ENCODE measurements around the gene LLCFC1. TPM values are rescaled to one million over a fixed set of nuclear protein-coding genes. Genes with fewer than 3 reads are reported as not detected.

LLCFC1 gene
- total RNA-seq, 6 experiments from 2014 or later, result not detected

DNA sequence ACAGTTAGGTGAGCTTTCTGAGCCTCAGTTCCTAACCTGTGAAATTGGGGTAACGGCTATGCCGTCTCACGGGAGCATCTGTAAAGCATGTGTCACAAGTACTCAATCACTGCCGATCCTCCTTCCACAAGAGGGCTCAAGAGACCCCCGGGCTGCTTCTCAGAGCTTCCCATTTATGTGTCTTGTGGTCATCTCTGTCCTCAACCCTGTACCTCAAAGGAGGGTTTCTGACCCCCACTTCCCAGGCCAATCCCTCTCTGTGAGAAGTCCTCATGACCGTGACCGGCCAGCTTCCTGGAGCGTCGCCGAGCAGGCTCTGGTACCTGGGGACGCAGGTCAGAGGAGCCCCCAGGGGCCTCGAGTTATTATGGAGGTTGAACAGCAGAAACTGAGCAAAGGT is 5.2 kb upstream of the LLCFC1 start:
- Mint-ChIP-seq H3K27ac (no peak overlapping the region), H3K4me3 (no peak overlapping the region), H3K27me3 (ENCODE audit: insufficient read depth) (peaks cover 18% of the 10 kb centered on the region)

DNA sequence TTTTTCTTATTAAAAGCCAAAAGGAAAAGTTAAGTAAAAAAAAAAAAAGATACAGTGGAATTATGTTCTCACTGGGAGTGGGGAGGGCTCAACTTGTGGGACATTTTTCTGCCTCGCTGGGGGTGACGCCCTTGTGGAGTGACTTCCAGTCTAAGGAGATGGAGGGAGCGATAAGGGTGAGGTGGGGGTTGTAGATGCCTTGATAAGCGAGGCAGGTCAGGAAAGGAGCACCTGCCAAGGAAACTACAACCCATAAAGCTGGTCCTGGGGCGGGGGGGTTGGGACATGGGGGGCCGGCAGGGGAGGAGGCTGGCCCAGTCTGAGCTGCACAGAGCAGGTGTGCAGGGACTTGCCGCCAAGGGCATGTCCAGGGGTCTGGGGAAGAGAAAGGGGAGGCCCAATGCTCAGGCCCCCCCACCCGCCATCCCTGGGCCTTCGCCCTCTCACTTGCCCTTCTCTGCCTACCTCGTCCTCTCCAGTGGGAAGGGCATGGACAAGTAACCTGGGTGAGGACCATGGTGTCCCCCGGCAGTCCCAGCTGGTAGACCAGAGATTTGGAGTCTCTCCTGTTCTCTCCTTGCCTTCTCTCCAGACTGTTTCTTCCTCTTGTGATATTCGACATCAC is 3.2 kb upstream of the LLCFC1 start:
- no peaks in the 10 kb centered on the region for H3K4me1 Mint-ChIP-seq (ENCODE audit: low read depth)
- H3K36me3 Mint-ChIP-seq (ENCODE audit: low read depth), result no peaks in the 10 kb centered on the region
- H3K9me3 Mint-ChIP-seq, result peaks cover 4% of the 10 kb centered on the region; the same call in 1 of the 2 replicates
- TF ChIP-seq, protein P1, sequence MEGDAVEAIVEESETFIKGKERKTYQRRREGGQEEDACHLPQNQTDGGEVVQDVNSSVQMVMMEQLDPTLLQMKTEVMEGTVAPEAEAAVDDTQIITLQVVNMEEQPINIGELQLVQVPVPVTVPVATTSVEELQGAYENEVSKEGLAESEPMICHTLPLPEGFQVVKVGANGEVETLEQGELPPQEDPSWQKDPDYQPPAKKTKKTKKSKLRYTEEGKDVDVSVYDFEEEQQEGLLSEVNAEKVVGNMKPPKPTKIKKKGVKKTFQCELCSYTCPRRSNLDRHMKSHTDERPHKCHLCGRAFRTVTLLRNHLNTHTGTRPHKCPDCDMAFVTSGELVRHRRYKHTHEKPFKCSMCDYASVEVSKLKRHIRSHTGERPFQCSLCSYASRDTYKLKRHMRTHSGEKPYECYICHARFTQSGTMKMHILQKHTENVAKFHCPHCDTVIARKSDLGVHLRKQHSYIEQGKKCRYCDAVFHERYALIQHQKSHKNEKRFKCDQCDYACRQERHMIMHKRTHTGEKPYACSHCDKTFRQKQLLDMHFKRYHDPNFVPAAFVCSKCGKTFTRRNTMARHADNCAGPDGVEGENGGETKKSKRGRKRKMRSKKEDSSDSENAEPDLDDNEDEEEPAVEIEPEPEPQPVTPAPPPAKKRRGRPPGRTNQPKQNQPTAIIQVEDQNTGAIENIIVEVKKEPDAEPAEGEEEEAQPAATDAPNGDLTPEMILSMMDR (IDR thresholded peaks at IDR 0.05), result no peak
- no peak for DNase-seq
- H3K4me3 Mint-ChIP-seq, result no peak overlapping the region
- H3K27ac Mint-ChIP-seq, result no peak overlapping the region
- peaks cover 12% of the 10 kb centered on the region for H3K27me3 Mint-ChIP-seq (ENCODE audit: insufficient read depth)

More for the DNA sequence above, 5.2 kb upstream of the LLCFC1 start:
- DNase-seq, result no peak
- H3K4me1 Mint-ChIP-seq (ENCODE audit: low read depth), result no peaks in the 10 kb centered on the region
- peaks cover 4% of the 10 kb centered on the region; the same call in 1 of the 2 replicates for H3K9me3 Mint-ChIP-seq
- TF ChIP-seq, protein P1 (IDR thresholded peaks at IDR 0.05), result no peak
- no peaks in the 10 kb centered on the region for H3K36me3 Mint-ChIP-seq (ENCODE audit: low read depth)

DNA sequence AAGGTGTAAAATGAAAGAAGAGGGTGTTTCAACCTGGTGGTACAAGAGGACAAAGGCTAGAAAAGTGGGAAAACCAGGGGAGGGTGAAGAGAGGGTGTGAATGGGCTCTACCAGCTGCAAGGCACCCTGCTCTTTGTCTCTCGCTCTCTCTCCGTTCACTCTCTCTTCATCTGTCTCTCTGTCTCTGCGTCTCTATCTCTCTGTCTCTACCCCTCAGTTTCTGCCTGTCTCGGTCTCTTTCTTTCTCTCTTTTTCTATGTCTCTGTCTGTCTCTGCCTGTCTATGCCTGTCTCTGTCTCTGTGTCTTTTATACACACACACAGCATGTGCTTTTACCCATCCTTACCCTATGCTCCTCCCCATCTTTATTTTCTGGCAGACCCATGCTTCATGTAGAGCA is 673 bp upstream of the LLCFC1 start:
- H3K9me3 Mint-ChIP-seq, result no peaks in the 10 kb centered on the region; the same call in 1 of the 2 replicates
- H3K4me1 Mint-ChIP-seq (ENCODE audit: low read depth), result no peaks in the 10 kb centered on the region
- H3K27ac Mint-ChIP-seq, result no peak overlapping the region
- TF ChIP-seq, protein P1 (IDR thresholded peaks at IDR 0.05), result no peak
- peaks cover 6% of the 10 kb centered on the region for H3K27me3 Mint-ChIP-seq (ENCODE audit: insufficient read depth)
- no peak overlapping the region for H3K4me3 Mint-ChIP-seq
- no peak for DNase-seq
- H3K36me3 Mint-ChIP-seq (ENCODE audit: low read depth), result no peaks in the 10 kb centered on the region

DNA sequence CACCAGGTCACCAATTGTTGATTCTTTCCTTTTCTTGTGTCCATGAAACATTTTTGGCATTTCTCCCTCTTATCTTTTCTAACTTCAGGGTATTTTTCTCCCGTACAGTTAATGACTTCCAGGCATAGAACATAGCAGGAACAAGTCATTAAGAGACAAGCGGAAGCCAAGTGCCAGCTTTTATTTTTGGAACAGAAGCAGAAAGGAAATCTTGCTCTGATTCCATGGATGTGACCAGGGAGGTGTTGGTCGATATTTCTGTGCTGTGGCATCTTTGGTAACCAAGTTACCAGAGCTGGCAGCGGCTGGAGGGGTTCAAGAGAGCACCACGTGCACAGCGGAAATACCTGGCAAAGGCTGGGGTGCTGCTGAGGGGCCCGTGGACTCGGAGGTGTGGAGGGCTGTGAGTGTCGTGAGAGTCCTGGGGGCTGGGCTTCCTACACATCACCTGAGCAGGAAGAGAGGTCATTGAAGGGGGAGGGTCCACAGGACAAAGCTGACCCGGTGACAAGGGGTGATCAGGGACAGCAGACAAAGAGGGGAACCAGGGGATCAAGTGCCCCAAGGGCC is 1.8 kb downstream of the LLCFC1 start:
- Mint-ChIP-seq H3K27ac (no peak overlapping the region), H3K4me1 (ENCODE audit: low read depth) (no peaks in the 10 kb centered on the region), H3K27me3 (ENCODE audit: insufficient read depth) (peaks cover 6% of the 10 kb centered on the region; the same call in 1 of the 2 replicates), H3K4me3 (no peak overlapping the region), H3K36me3 (ENCODE audit: low read depth) (no peaks in the 10 kb centered on the region), H3K9me3 (no peaks in the 10 kb centered on the region; the same call in 1 of the 2 replicates)
- TF ChIP-seq, protein P1 (IDR thresholded peaks at IDR 0.05), result no peak
- DNase-seq, result no peak

DNA sequence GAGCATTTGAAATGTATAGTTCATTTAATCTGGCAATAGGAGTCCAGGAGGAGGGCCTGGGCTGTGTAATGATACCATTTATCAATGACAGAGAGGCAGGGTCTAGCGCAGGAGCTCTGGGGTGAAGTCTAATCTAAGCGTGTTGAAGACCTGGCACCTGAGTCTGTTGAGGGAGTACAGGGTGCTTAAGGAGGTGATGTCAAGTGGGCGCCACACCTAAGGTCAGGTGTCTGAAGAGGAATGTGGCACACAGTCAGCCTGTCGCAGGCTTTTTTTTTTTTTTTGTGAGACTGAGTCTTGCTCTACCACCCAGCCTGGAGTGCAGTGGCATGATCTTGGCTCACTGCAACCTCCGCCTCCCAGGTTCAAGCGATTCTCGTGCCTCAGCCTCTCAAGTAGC is 2.3 kb downstream of the LLCFC1 start:
- TF ChIP-seq, protein P1 (IDR thresholded peaks at IDR 0.05), result no peak
- no peak for DNase-seq
- no peaks in the 10 kb centered on the region for H3K4me1 Mint-ChIP-seq (ENCODE audit: low read depth)
- no peak overlapping the region for H3K27ac Mint-ChIP-seq
- H3K36me3 Mint-ChIP-seq (ENCODE audit: low read depth), result no peaks in the 10 kb centered on the region
- no peak overlapping the region for H3K4me3 Mint-ChIP-seq
- no peaks in the 10 kb centered on the region; the same call in 1 of the 2 replicates for H3K9me3 Mint-ChIP-seq
- peaks cover 7% of the 10 kb centered on the region; the same call in 1 of the 2 replicates for H3K27me3 Mint-ChIP-seq (ENCODE audit: insufficient read depth)

All from HFFc6 (cell line).